Endodermal cell (in vitro differentiated cells): ENCODE data around the gene CAMTA1. TPM values are rescaled to one million over a fixed set of nuclear protein-coding genes. Genes with fewer than 3 reads are reported as not detected.

Experiments used
- DNase-seq: peaks from one replicate; pipeline ENCODE4 v3.0.0-alpha.2; 2017
- H3K27ac ChIP-seq: 2 replicates; pipeline ENCODE4 v1.5.1; 2013; ENCODE audit warnings: mild to moderate bottlenecking, low read depth, low read length, moderate library complexity
- H3K27me3 ChIP-seq: 2 replicates; pipeline ENCODE4 v1.6.1; 2013; ENCODE audit warnings: mild to moderate bottlenecking, low read length, moderate library complexity; ENCODE audit not compliant: insufficient read depth, control insufficient read depth, poor library complexity, severe bottlenecking
- H3K36me3 ChIP-seq: 2 replicates; pipeline ENCODE4 v1.7.0; 2013; ENCODE audit warnings: mild to moderate bottlenecking, low read length, moderate library complexity; ENCODE audit not compliant: control insufficient read depth, insufficient read depth
- H3K4me1 ChIP-seq: one replicate; pipeline ENCODE4 v1.7.0; 2013; ENCODE audit warnings: low read length; ENCODE audit not compliant: control insufficient read depth, insufficient read depth
- H3K4me3 ChIP-seq: 2 replicates; pipeline ENCODE4 v1.5.1; 2013; ENCODE audit warnings: mild to moderate bottlenecking, low read length, moderate library complexity
- H3K9ac ChIP-seq: 2 replicates; pipeline ENCODE4 v1.6.1; 2013; ENCODE audit warnings: mild to moderate bottlenecking, low read length, moderate library complexity; ENCODE audit not compliant: poor library complexity, severe bottlenecking; ENCODE audit errors: extremely low read depth
- H3K9me3 ChIP-seq: 2 replicates; pipeline ENCODE4 v1.6.1; 2013; ENCODE audit warnings: mild to moderate bottlenecking, low read length, moderate library complexity; ENCODE audit not compliant: control insufficient read depth
- H3K27ac Mint-ChIP-seq: 2 replicates; pipeline ENCODE4 v1.8.0; 2020; ENCODE audit warnings: mixed read lengths
- H3K27me3 Mint-ChIP-seq: 2 replicates; pipeline ENCODE4 v1.8.0; 2021; ENCODE audit warnings: mild to moderate bottlenecking, mixed read lengths; ENCODE audit not compliant: insufficient read depth
- H3K36me3 Mint-ChIP-seq: 2 replicates; pipeline ENCODE4 v1.8.0; 2020; ENCODE audit warnings: low read depth, mixed read lengths
- H3K4me1 Mint-ChIP-seq: 2 replicates; pipeline ENCODE4 v1.8.0; 2020; ENCODE audit warnings: mixed read lengths
- H3K4me3 Mint-ChIP-seq: 2 replicates; pipeline ENCODE4 v1.8.0; 2020; ENCODE audit warnings: mild to moderate bottlenecking, moderate library complexity, mixed read lengths
- H3K9me3 Mint-ChIP-seq: 2 replicates; pipeline ENCODE4 v1.8.0; 2020; ENCODE audit warnings: mild to moderate bottlenecking, mixed read lengths
- WGBS, 2 experiments: methylation state at CpG; one replicate each; pipeline versions ENCODE4 v1.1.5 to v1.1.7; 2013; ENCODE audit warnings: missing lambda C conversion rate in 2 of 2, mixed read lengths in 1 of 2; ENCODE audit not compliant: insufficient coverage in 1 of 2, insufficient read length in 1 of 2; 5-methylcytosine and 5-hydroxymethylcytosine counted together
- total RNA-seq, 2 donors: library from RNA; stranded (reverse); fragmentation: NEBNext Ultra II Directional in 1 of 2; extraction: Animal tissue kit (Norgen Biotek cat#: 25700) in 1 of 2; gene quantifications; 2 replicates in 1 of 2; 3 replicates in 1 of 2; pipeline ENCODE4 v1.2.1, GENCODE V29; 2021
- TF ChIP-seq, protein P1 (sequence below): fragments of 200-600 bp; sonication (generic); conservative IDR thresholded peaks from 2 replicates; pipeline ENCODE4 v1.5.0; 2021; ENCODE audit warnings: antibody characterized with exemption, mild to moderate bottlenecking

The CAMTA1 gene
- total RNA-seq, 2 donors from 2014 or later = 123 to 137 TPM

DNA sequence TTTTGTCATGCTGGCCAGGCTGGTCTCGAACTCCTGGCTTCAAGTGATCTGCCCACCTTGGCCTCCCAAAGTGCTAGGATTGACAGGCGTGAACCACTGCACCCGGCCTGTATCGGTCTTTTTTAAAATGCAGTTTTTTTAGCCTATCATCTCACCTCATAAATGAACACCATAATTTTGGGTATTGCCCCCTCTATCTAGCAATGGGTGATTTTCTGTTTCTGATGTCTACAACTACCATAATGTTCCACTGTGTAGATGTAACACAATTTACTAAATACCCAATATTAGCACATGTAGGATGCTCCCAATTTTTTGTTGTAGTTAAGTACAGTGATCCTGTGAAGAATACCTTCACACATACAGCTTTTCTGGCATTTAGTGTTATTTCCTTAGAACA lies 2.0 kb upstream of the CAMTA1 start:
- TF ChIP-seq, protein P1, sequence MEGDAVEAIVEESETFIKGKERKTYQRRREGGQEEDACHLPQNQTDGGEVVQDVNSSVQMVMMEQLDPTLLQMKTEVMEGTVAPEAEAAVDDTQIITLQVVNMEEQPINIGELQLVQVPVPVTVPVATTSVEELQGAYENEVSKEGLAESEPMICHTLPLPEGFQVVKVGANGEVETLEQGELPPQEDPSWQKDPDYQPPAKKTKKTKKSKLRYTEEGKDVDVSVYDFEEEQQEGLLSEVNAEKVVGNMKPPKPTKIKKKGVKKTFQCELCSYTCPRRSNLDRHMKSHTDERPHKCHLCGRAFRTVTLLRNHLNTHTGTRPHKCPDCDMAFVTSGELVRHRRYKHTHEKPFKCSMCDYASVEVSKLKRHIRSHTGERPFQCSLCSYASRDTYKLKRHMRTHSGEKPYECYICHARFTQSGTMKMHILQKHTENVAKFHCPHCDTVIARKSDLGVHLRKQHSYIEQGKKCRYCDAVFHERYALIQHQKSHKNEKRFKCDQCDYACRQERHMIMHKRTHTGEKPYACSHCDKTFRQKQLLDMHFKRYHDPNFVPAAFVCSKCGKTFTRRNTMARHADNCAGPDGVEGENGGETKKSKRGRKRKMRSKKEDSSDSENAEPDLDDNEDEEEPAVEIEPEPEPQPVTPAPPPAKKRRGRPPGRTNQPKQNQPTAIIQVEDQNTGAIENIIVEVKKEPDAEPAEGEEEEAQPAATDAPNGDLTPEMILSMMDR = no peak
- Histone ChIP-seq H3K4me3 (peak overlapping the region; percentile 90), H3K9me3 (no peaks in the 10 kb centered on the region), H3K27me3 (no peaks in the 10 kb centered on the region), H3K4me1 (peaks cover 8% of the 10 kb centered on the region), H3K36me3 (no peaks in the 10 kb centered on the region), H3K9ac (peak overlapping the region; percentile 95), H3K27ac (no peak overlapping the region)
- Mint-ChIP-seq H3K27me3 (no peaks in the 10 kb centered on the region), H3K27ac (peak overlapping the region; percentile 87), H3K4me3 (peak overlapping the region; percentile 86), H3K36me3 (peaks cover 2% of the 10 kb centered on the region), H3K9me3 (no peaks in the 10 kb centered on the region), H3K4me1 (peaks cover 26% of the 10 kb centered on the region)
- DNase-seq = no peak
- 88 to 93% methylated on average over 2 to 4 of the region's 4 CpGs for WGBS, 2 experiments

DNA sequence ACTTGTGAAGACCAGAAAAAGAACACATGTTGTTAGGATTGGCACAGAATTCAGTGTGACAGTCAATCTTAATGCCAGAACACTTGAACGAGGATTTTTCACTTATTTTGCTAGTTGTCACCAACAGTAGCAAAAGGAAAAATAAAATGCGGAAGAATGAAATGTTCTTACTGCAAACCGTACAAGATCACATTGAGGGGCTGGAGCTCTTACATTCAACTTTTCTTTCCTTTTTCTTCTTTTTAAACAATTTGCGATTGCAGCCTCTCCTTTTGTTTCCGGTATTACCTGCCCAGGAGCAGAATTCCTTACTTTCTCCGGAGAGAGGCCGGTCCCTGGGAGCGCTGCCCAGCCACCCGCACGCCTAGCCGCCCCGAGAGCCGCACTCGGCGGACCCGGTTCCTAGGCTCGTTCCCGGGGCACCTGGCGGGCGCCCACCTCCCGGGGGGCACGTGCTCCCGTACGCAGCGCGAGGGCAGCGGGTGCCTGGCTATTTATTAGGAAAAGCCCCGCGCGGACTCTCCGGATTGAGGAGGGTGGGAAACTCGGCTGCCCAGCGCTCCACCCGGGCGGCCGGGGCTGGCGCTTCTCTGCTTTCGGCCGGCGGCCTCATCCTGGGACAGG lies 1.2 kb upstream of the CAMTA1 start:
- H3K27ac ChIP-seq = peak overlapping the region; percentile 98
- H3K4me3 ChIP-seq = peak overlapping the region; percentile 90
- H3K9ac ChIP-seq = peak overlapping the region; percentile 95
- no peaks in the 10 kb centered on the region for H3K9me3 Mint-ChIP-seq
- peak overlapping the region; percentile 87 for H3K27ac Mint-ChIP-seq
- 1% methylated on average over 26 to 40 of the region's 40 CpGs for WGBS, 2 experiments
- TF ChIP-seq, protein P1 = peak; percentile 13
- DNase-seq = no peak
- H3K4me1 Mint-ChIP-seq = peaks cover 33% of the 10 kb centered on the region
- peak overlapping the region; percentile 86 for H3K4me3 Mint-ChIP-seq
- H3K36me3 ChIP-seq = no peaks in the 10 kb centered on the region
- H3K4me1 ChIP-seq = peaks cover 8% of the 10 kb centered on the region
- no peaks in the 10 kb centered on the region for H3K27me3 ChIP-seq
- H3K36me3 Mint-ChIP-seq = peaks cover 10% of the 10 kb centered on the region
- no peaks in the 10 kb centered on the region for H3K27me3 Mint-ChIP-seq
- H3K9me3 ChIP-seq = no peaks in the 10 kb centered on the region

- Mint-ChIP-seq H3K27ac (peak overlapping the region; percentile 87), H3K4me3 (peak overlapping the region; percentile 86), H3K27me3 (no peaks in the 10 kb centered on the region), H3K4me1 (peaks cover 37% of the 10 kb centered on the region), H3K9me3 (no peaks in the 10 kb centered on the region), H3K36me3 (peaks cover 11% of the 10 kb centered on the region)
- no peaks in the 10 kb centered on the region for H3K9me3 ChIP-seq
- DNase-seq = peak; percentile 100
- H3K4me3 ChIP-seq = peak overlapping the region; percentile 90
- WGBS, 2 experiments = 0% methylated on average over 22 to 79 of the region's 79 CpGs
- H3K9ac ChIP-seq = peak overlapping the region; percentile 95
- TF ChIP-seq, protein P1 = no peak
- peak overlapping the region; percentile 98 for H3K27ac ChIP-seq
- H3K4me1 ChIP-seq = peaks cover 8% of the 10 kb centered on the region
- no peaks in the 10 kb centered on the region for H3K36me3 ChIP-seq
- no peaks in the 10 kb centered on the region for H3K27me3 ChIP-seq
These were observed 515 bp upstream of the CAMTA1 start for GRCh38 chr1:6784560-6785317.
